Pulmonary artery endothelial cell (primary cell): ENCODE data around the gene EXOSC1. TPM values are rescaled to one million over a fixed set of nuclear protein-coding genes. Genes with fewer than 3 reads are reported as not detected.
"Not testable (repeated sequence)": the region's sequence is repeated elsewhere in the genome, so short reads cannot be mapped to it uniquely, and the experiment has no call there.

Experiments
- DNase-seq: peaks from one replicate; pipeline ENCODE4 v3.0.0-alpha.2; 2011; ENCODE audit warnings: low read depth, low spot score
- total RNA-seq: library from RNA; depleted of rRNA; stranded (reverse); fragments of >200 nt; gene quantifications from 2 replicates; pipeline ENCODE4 v1.2.3, GENCODE V29; 2014

The EXOSC1 gene
- total RNA-seq, 1 donor from 2014 or later: 39.3 TPM

DNA sequence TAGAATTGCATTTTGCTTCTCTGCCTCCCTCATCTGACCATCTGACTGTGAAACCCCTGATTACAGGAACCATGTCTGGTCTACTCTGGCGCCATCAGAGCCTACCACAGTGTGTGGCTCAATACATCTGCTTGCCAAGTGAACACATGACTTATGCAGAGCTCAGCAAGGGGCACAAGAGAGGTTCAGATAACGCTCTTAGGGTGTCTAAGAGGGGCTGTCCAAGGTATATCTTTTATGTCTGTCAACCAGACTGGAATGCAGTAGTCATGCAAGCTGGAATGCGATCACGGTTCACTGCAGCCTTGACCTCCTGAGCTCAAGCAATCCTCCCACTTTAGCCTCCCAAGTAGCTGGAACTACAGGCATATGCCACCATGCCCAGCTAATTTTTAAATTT, 34.4 kb downstream of the EXOSC1 start:
- no peak for DNase-seq

GRCh38 chr10:97408496-97408992, 37.3 kb downstream of the EXOSC1 start:
- DNase-seq: no peak

DNA sequence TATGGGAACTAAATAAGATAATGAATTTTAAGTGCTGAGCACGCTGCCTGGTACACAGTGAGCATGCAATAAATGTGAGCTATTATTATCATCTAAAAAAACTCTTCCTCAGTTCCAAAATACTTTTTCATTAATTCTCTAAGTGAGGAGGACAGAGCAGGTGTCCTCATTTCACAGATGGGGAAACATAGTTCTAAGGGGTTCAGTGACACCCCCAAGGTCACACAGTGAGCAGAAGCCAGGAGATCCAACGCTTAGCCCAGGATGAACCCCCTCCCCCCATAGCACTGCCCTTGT, 37.9 kb downstream of the EXOSC1 start:
- DNase-seq: no peak

DNA sequence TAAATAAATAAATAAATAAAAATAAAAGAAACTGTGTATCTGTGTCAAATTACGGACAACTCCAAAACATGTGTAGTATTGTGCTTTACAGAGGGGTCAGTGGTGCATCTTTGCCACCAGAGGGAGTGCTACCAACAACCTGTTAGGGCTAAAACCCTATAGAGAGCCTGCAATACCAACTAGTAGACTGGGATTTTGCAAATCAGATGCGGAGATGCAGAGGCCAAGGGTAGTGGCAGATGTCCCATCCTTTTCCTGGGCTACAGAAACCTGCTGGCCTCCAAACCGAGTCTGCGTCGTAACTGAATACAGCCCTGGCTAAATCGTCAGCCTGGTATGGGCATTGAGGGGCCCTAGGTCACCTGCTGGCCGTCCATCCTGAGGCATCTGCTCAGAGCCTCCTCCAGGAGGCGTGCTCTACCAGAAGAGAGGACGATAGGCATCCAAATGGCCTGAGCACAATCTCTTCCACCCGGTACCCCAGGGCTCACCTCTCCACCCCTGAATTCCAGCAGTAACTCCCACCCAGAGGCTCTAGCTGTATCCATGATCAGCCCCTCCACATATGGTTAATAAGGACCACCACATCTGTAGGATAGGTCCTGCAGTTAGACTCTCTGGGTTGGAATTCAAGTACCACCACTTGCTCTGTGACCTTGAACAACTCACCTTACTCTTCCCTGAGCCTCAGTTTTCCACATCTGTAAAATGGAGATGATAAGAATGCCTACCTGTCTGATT, 38.4 kb downstream of the EXOSC1 start:
- DNase-seq: peak; percentile 36

GRCh38 chr10:97406483-97406882, 39.3 kb downstream of the EXOSC1 start:
- DNase-seq: not testable (repeated sequence)

DNA sequence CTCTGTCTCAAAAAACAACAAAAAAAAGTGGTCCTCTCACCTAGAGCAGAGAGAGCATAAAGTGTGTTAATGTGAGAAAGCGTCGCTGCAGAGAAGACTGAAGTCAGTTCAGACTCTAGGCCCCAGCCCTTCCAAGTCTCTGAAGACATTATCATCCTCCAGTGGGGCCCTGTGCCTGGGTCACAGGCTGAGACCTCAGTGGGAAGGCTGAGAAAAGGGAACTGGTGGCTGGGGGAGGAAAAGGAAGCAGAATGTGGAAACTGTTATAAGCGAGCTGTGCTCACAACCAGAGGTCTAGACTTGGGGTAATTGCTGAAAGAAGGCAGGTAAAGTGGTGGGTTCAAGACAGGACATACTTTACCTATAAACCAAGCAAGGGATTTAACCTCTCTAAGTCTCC, 39.7 kb downstream of the EXOSC1 start:
- no peak for DNase-seq

DNA sequence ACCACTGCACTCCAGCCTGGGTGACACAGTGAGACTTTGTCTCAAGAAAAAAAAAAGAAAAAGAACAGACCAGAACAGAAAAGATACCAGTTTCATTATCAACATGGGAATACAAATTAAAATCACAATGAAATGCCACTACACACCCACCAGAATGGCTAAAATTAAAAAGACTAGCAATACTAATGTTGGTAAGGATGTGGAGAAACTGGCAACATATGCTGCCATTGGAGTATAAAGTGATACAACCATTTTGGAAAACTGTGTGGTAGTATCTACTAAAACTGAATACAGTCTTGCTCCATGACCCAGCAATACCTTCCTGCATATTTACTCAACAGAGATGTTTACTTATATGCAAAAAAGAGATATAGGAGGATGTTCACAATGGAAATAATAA, 41.8 kb downstream of the EXOSC1 start:
- DNase-seq: no peak

DNA sequence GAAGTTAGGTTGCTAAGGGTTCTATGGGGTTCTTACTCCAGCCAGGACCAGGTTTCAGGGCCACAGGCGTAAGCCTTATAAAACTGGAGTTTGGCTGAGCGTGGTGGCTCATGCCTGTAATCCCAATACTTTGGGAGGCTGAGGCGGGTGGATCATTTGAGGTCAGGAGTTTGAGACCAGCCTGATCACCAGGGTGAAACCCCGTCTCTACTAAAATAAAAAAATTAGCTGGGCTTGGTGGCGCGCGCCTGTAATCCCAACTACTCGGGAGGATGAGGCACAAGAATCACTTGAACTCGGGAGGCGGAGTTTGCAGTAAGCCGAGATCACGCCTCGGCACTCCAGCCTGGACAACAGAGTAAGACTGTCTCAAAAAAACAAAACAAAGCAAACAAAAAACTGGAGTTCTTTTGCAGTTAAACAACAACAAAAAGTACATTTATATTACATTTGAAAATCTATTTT, 44.3 kb downstream of the EXOSC1 start:
- DNase-seq: no peak

GRCh38 chr10:97400665-97401454, 44.9 kb downstream of the EXOSC1 start, which contains the start of gene RRP12:
Gene RRP12 (minus strand): TSS chr10:97401340. CDS start chr10:97401231, 109 bp downstream.
- DNase-seq: peak; percentile 97

GRCh38 chr10:97399843-97400545, 45.8 kb downstream of the EXOSC1 start:
- peak; percentile 33 for DNase-seq

GRCh38 chr10:97396056-97396455, 49.8 kb downstream of the EXOSC1 start:
- no peak for DNase-seq

DNA sequence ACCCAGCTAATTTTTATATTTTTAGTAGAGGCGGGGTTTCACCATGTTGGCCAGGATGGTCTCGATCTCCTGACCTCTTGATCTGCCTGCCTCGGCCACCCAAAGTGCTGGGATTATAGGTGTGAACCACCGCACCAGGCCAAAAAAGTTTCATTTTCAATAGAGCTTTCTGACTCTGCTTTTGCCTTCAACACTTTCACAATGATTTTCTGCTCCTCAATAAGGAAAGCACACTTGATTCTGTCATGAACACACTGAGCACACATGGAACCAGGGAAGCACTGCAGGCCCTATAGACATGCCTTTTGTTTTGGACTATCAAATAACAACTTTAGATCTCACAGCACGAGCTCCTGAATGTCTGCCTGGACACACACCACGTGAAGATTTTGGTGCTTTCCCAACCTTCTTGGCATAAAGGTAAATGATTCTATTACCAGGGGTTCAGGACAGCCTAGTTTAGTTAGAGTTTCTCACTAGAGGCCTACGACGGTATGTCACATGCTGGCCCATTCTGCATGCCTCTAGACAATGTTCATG, 52.7 kb downstream of the EXOSC1 start:
- DNase-seq: no peak

DNA sequence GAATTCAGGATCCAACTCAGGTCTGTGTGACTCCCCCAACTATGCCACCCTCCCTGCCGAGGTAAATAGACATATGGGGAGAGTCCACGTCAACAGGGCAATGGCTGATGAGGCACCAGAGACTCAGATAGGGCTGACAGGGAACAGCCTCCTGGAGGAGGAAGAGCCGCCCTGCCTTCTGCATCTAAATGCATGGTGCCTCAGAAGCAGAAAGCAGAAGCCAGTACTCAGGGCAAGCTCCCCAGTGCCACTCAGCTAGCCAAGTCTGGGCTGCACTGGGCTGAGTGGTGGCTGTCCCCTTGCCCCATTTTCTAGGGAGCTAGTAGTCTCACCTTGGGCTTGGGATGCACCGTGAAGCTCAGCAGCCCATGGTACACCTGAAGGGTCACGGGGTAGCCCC, 55.7 kb downstream of the EXOSC1 start:
- DNase-seq: no peak

GRCh38 chr10:97388152-97388551, 57.7 kb downstream of the EXOSC1 start:
- no peak for DNase-seq

Other genes with a start within 250 kb of the EXOSC1 start
- gene ARHGAP19, start 153.4 kb downstream of the EXOSC1 start, total RNA-seq: 12.3 and 18.1 TPM in 2 replicates
- gene FRAT1, start 126.7 kb downstream of the EXOSC1 start, total RNA-seq: 3.2 and 4.6 TPM in 2 replicates
- gene FRAT2, start 111.3 kb downstream of the EXOSC1 start, total RNA-seq: 11.0 and 11.9 TPM in 2 replicates
- gene RRP12, start 44.7 kb downstream of the EXOSC1 start, total RNA-seq: 21.6 and 27.8 TPM in 2 replicates
- gene PGAM1, start 19.8 kb downstream of the EXOSC1 start, total RNA-seq: 334 and 374 TPM in 2 replicates
- gene ZDHHC16, start 169 bp upstream of the EXOSC1 start, total RNA-seq: 35.5 and 50.4 TPM in 2 replicates
- gene MMS19, start 52.4 kb upstream of the EXOSC1 start, total RNA-seq: 70.7 and 76.8 TPM in 2 replicates
- gene UBTD1, start 52.9 kb upstream of the EXOSC1 start, total RNA-seq: 41.4 and 58.4 TPM in 2 replicates
- gene ANKRD2, start 126.8 kb upstream of the EXOSC1 start, total RNA-seq: 0.78 and 1.8 TPM in 2 replicates
- gene HOGA1, start 138.4 kb upstream of the EXOSC1 start, total RNA-seq: 0.18 and 0.53 TPM in 2 replicates
- not detected in 2 replicates for gene C10orf62, start 143.7 kb upstream of the EXOSC1 start, total RNA-seq
- gene MORN4, start 187.5 kb upstream of the EXOSC1 start, total RNA-seq: 3.9 and 7.1 TPM in 2 replicates
- gene PI4K2A, start 194.7 kb upstream of the EXOSC1 start, total RNA-seq: 17.1 and 19.3 TPM in 2 replicates
- 2.4 and 3.2 TPM in 2 replicates for gene AVPI1, start 241.2 kb upstream of the EXOSC1 start, total RNA-seq